GM21423 (cell line): ENCODE results near the gene NTM.

ENCODE experiments used
- ATAC-seq: cut with Tn5 transposase; IDR thresholded peaks from one replicate; pipeline ENCODE4 v1.9.1; 2021; ENCODE audit warnings: mild to moderate bottlenecking, moderate library complexity; ENCODE audit not compliant: unreplicated experiment

Gene NTM

DNA sequence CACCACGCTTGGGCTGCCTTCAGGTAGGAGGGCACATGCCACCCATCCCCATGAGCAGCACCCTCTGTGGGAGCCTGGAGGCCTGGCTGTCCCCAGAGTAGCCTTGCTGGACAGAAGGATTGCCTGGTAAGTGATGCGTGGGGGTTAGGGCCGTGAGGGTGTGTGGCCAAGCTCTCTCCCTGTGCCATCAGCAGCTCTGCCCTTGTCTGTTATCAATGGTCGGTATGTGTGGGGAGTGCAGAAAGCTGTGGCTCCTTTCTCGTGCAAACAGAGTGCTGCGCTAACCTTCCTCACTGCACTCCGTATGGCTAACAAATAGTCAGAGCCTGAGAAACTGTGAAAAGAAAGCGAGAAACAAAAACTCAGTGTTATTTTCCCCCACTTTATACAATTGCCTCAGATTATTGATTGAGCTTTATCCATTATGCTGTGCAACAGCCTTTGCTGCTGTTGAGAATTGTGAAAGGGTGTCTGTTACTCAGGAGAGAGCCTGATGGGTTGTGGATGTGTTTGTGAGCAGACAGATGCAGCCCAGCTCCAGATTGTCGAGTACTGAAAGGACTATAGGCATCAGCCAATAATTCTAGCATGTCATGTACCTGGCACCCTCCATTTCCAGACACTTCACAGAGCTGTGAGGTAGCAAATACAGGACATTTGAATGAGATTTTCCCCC lies 432.2 kb downstream of the NTM start:
- ATAC-seq, result no peak

DNA sequence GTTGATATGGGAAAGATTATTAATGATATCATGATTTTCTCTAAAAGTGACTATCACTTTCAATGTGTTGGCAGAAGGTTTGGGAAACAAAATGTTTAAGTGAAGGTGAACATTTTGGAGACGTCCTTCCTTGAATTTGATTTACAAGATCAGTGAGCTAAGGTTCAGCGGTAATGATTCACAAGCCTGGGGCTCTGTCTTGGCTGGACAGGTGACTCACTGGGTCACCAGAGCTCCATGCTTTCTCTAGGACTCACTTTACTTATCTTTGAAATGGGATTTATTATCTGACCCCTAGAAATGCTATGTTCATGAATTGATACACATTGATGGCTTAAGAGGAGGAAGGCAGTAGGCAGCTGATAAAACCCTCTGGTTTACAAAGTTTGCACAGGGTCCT lies 437.5 kb downstream of the NTM start:
- no peak for ATAC-seq

DNA sequence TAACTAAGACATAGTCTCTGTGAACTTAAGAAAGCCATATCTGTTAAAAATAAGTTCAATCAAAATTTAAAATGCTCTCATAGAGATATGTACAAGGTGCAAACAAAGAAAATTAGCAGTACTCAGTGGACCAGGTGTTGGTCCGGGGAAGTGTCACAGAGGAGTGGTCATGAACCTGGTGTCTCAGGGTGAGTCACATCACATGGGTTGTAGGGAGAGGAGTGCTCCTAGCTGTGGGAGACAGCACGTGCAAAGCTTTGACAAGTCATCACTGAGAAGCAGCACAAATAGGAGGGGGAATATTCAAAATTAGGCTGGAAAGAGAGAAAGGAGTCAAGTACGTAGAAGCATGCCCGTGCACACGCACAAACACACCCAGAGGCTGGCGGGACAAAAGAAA lies 438.1 kb downstream of the NTM start:
- no peak for ATAC-seq

DNA sequence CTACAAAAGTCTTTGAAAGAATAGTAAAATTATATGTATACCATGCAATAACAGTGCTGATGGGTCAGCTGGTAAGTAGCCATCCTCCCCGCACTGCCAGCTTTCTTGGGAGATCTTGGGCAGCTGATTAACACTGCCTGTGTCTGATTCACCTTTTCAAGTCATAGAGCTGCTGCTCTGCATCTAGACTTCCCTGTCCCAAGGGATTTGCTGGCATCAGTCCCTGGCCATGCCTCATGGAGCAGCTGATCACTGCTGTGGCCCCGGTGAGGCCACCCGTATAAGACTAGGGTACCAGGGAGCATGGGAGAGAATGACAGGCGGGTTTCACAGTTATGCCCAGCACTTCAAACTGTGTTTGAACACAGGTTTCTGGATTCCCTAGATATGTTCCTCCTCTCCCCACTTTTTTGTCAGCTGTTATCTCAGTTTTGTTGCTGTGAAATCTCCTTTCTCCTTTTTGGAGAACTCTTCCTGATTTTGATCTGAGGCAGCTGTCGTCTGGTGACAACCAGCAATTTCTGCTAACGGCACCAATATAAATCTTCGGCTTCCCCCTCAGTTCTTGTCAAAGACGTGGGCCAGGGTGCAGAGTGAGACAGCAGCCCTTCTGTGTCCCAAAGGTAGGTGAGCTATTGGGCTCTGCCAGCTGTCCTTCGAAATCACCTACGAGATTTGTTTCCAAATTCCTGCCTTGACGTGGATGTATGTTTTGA lies 438.9 kb downstream of the NTM start:
- ATAC-seq, result no peak

DNA sequence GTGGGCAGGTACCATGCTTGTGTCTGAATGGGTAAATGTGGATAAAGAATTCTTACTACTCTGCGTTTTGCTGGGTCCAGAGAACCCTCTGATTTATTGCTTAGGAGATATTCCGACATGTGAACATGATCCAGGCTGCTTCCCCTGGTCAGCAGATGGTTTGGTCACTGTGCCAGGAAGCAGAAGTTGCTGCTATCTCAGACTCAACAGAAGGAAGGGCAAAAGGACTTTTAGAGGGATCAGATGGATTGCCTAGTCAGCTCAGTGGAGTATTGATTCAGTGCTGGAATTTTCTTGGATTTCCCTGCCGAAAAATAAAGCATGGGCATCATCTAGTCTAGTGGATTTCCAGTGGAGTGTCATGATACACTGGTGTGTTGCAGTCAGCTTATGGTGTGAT lies 440.1 kb downstream of the NTM start:
- ATAC-seq, result no peak

DNA sequence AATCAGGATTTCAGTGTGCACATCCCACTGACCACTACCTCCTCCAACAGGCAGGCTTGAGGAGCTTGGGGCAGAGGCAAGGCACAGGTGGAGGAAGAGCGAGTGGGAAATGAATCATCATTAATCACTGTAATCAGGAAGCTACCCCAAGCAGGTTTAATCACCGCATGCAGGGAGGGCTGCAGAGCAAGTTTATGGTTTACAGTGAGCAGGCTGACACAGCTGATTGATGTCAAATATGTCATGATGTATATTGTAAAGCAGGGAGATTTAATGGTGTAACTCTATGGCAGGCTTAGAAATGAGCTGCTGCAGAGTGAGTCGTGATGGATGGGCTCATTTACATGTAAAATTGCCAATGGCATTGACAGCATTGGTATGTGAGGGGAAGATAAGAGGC lies 441.0 kb downstream of the NTM start:
- ATAC-seq, result no peak

DNA sequence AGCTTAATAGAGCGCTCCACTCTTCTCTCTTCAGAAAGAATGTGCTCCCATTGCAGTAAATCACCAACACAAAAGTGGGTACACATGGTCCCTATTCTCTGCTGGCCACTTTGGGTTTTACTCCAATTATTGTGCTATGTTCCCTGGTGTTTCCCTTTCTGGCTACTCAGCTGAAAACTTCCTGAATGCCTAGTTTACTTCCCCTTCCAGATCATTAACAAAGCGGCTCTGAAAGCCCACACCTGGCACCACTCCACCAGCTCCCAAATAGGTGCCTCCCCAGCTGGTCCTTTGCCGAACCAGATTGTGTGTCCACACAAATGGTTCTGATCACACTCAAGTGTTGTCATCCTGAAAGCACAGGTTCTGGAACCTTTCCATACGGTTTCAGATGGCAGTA lies 443.7 kb downstream of the NTM start:
- no peak for ATAC-seq

DNA sequence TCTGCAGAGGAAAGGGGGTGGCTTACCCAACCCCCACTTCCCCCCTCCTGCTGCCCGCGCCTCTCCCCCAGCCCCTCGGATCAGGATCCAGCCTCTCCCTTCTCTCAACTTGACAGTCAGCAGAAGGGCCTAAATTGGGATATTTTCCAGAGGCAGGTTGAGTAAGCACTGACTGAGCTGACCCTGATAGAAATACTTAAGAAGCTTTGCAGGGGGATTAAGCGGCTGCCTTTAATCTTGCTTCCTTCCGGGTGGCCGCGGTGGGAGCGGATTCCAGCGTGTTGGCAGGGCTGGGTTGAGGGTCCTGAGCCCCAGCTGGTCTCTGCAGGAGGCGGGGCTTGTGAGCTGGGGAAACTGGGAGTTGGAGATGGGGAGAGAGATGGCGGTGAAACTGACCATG lies 445.2 kb downstream of the NTM start:
- no peak for ATAC-seq

DNA sequence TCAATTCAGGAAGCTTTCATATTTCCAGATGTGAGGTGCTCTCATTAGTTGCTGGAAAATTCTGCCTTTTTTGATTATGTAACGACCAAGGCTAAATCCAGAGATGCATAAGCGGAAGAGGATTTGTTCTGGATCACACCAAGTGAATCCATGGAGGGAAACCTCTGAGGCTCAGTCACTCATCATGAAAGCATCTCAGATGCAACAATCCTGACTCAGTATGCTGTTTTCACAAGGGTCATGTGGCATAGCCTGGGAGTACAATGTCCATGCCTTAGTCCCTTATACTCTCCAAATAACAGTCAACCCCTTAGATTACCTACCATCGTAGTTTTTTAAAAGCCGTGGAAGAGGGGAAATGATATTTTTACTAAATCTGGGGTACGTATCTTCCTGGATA lies 445.6 kb downstream of the NTM start:
- no peak for ATAC-seq

DNA sequence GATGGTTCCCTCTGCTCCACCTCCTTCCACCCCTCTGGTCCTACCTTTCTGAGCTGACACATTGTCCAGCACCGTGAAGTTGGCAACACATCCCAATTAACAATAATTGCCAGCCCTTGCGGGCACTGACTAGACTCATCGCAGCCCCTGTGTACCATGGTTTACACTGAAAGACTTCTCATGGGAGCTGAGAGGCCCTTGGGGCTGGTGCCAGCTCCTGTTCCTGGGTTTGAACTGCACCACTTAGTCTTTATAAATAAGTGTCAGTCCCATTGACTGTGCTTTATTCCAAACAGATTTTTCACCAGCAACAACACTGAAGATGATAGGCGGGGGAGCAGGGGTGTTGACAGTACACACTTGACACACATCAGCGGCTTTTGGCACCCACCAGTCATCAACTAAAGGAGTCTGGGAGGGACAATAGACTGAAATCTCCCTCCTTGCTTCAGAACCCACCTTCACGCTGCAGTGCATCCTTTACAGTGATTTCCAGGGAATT lies 447.3 kb downstream of the NTM start:
- no peak for ATAC-seq

DNA sequence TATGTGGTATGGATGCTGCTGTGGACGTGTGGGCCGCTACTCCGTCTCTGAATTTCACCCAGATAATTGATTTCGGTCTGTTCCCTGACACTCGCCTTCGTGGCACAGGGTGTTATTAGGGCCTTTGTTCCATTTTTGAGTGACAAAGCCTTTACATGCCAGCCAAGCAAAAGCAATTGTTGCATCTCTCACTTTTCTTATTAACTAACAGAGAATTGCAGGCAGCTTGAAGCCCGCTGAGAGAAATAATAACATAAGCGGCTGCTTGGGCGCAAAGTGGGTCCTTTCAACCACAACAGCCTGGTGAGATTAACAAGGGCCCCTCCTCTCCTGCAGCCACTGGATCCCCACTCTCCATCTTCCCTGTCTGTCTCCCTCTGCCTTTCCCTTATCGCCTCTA lies 449.4 kb downstream of the NTM start:
- no peak for ATAC-seq

DNA sequence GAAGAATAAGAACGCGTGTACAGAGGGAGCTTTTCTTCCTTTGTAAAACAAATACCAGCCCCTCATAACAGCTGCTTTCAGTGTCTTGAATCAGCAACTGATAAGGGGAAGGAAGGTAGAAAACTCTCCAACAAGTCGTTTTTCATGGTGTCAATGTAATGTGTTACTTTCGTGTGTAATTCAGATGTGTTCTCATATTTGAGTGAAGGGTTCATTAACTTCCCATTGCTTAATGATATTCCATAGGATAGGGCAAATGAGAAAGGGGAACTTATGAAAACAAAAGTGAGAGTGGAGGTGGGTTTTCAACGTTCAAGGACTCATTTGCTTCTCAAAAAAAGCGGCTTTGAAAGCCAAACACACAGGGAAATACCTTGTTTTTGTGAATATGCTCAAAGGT lies 452.1 kb downstream of the NTM start:
- ATAC-seq, result no peak

DNA sequence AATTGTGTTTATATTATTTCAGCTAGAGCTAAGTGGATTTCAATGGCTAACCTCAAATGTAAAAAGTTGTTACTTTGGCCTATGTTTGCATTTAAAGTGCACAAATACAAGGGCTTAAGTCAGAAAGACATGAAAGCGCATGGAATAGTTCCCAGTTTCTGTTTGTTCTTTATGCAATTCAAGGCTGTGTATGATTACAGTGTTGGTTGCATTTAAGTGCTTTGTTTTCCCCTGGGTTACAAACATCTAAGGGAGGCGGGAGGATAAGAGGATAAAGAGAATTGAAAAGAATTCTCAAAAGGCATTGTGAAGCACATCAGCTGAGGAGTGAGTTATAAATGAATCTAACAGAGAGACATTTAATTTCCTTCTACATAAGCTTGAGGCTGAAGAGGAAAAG lies 453.4 kb downstream of the NTM start:
- ATAC-seq, result no peak

DNA sequence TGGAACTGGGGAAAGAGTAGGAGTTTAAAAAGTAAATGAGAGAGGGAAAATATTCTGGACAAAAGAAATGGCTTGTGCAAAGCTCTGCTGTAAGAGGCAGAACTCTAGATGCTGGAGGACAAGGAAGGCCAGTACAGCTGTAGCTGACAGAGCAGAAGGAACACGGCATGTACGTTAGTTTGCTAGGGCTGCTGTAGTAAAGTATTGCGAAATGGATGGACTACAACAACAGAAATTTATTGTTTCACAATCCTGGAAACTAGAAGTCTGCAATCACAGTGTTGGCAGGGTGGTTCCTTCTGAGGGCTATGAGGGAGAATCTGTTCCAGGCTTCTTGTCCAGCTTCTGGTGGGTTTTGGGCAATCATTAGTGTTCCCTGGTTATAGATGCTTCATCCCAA lies 454.4 kb downstream of the NTM start:
- no peak for ATAC-seq

DNA sequence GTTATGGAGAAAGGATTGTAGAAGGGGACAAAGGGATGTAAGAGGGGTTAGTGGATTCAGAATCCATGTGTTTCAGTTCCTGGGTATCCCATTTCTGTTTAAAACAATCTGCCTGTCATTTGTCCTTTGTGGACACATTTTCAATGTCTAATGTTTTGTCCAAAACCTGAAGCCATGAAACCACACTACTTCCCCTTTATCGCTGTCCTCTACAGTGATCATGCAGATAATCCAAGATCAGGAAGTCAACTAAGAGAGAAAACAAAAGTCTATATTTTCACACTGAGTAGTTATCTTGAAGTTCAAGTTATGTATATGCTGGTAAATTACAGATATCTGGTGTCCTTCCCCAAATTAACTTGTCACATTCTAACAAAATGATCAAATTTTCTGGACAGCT lies 457.0 kb downstream of the NTM start:
- ATAC-seq, result no peak

DNA sequence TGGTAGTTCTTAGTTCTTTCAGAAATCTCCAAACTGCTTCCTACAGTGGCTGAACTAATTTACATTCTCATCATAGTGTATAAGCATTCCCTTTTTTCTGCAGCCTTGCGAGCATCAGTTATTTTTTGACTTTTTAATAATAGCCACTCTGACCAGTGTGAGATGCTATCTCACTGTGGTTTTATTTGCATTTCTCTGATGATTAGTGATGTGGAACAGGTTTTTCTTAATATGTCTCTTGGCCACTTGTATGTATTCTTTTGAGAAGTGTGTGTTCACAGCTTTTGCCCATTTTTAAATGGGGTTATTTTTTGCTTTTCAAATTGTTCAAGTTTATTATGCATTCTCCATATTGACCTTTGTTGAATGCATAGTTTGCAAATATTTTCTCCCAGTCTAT lies 459.3 kb downstream of the NTM start:
- ATAC-seq, result no peak

DNA sequence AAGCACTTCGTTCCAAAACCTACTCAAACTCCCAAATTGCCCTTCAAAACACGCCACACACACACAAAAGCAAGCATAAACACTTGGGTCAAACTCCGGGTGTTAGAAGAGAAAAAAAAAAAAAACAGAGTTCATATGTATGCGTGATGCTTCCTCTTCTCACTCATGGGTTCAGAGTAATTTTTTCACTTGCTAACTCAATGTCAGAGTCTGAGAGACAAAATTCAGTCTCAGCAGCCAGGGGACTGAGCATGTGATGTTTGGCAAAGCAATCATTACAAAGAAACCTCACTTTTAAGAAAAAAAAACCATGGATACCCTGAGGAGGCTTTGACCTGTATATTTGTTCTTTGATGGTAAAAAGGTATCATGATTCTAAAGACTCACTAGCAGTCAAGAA lies 461.7 kb downstream of the NTM start:
- no peak for ATAC-seq

DNA sequence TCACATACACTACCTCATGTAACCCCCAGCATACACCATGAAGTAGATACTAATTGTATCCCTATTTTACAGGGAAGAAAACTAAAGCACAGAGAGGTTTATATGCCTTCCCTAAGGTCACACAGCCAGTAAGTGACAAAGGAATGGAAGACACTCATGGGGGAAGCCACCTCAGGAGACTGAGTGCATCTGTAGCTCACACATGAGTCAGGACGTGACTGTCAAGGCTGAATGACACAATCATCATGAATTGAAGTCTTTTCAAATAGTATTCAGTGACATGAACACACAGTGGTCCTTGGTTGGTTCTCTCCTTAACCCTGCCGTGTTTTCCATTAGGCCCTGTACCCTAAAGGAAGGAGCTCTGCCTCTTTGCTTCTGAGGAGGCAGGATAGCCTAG lies 463.0 kb downstream of the NTM start:
- no peak for ATAC-seq

DNA sequence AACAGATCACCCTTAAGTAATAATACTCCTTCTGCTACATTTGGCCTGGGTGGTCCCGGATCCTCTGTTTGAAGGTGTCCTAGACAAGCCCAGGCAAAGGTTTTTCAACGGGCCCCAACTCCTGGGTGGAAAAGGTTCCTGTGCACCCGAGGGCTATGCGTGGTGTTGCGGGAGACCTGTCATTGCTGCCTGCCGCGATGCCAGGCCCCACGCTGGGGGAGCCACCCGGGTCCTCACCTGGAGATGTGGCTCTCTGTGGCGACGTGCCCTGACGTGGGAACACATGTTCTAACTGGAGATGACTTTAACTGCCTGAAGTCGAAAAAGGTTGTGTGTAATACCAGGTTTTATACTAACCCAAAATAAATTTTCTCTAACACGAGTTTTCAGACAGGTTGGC lies 467.1 kb downstream of the NTM start:
- ATAC-seq, result no peak

DNA sequence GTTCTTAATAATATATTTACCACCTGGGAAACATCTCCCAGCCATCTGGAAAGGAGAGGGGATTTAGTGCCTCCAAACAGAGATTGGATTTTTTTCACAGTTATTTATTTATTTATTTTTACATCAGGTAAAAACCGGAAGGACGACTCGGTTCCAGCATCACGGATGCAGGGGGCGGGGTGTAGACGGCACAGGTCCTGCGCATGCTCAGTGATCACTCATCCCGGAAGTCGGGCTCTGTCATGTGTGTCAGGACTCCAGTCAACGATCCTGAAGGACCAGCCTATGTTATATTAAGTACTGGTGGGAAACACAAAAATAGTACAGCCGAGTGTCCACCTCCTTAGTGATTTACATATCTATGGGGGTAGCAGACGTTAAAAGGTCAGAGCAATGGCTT lies 467.6 kb downstream of the NTM start:
- ATAC-seq, result no peak

DNA sequence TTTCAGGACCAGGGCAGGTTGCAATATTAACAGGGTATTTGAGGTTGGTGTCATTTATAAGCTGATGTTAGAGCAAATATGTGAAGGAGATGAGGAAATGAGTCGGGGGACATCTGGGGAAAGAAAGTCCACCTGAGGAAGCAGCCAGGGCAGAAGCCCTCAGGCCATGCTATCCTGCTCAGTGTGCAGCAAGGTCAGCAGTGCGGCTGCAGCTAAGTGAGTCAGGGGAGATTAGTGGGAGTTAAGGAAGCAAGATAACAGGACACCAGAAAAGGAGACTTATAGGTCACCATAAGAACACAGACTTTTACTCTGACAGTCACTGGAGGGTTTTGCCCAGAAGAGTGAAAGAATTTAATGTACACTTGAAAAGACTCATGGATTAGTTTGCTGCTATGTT lies 468.9 kb downstream of the NTM start:
- no peak for ATAC-seq

DNA sequence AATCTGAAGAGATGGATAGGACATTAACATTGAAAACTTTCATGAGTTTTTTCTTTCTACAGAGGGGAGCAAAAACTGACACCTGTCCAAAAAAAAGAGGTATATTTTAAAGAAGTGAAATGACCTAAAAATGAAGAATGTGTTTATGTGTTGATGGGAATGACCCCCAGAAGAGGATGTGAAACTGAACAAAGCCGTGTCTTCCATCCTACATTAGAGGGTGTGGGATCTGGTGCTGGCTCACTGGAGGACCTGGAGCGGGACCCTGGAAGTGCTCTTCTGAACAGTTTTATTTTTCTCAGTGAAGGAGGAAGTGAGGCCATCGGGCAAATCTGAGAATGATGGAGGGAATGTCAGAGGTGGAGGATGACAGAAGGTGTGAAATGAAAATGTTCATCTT lies 470.1 kb downstream of the NTM start:
- no peak for ATAC-seq

DNA sequence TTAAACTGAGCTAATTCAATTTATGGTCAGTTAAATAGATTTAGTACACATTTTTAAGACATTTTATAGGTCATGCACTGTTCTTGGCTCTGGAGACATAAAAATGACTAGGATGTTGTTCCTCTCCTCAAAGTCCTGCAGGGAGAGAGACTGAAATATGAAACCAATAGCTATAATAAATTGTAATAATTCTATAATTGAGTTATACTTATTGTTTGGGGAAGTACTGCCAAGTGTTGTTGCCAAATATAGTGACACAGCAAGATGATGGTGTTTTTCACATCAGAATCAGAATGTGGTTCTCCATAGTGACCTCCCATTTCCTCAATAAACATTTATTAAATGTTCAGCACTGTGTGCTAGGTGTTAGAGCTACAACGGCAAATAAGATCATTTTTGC lies 470.6 kb downstream of the NTM start:
- ATAC-seq, result no peak
